ENCODE results near the gene ZEB1.

The ZEB1 gene

GRCh38 chr10:31374146-31374696 lies 55.2 kb downstream of the ZEB1 start:
- Histone ChIP-seq H3K9me3 (ENCODE audit: insufficient read depth, low read depth, low read length) (no peaks in the 10 kb centered on the region), H3K36me3 (ENCODE audit: insufficient read depth, low read length) (no peaks in the 10 kb centered on the region), H4K20me1 (ENCODE audit: insufficient read depth, low read length, poor library complexity, severe bottlenecking) (peaks cover 66% of the 10 kb centered on the region), H3K9ac (ENCODE audit: low read depth, low read length, poor library complexity, severe bottlenecking) (no peak overlapping the region), H3K27me3 (ENCODE audit: insufficient read depth, low read length, poor library complexity, severe bottlenecking) (no peaks in the 10 kb centered on the region), H3K4me2 (ENCODE audit: low read depth, low read length, poor library complexity, severe bottlenecking) (no peak overlapping the region), H3K79me2 (ENCODE audit: insufficient read depth, low read length) (peaks cover 88% of the 10 kb centered on the region), H3K4me3 (ENCODE audit: low read length, poor library complexity, severe bottlenecking) (no peak overlapping the region), H3F3A (ENCODE audit: low read depth) (no peaks in the 10 kb centered on the region), H3K4me1 (ENCODE audit: insufficient read depth, low read length, poor library complexity, severe bottlenecking) (peaks cover 5% of the 10 kb centered on the region), H2AFZ (ENCODE audit: low read length) (no peak overlapping the region), H3K9me2 (replicated peaks; ENCODE audit: low read depth, low read length) (no peaks in the 10 kb centered on the region)
- TF ChIP-seq CTCF (conservative IDR thresholded peaks at IDR 0.05; ENCODE audit: low read length) (no peak), EZH2phosphoT487 (IDR thresholded peaks at IDR 0.05; ENCODE audit: borderline replicate concordance) (no peak)

- no peaks in the 10 kb centered on the region for H3K9me3 ChIP-seq (ENCODE audit: insufficient read depth, low read depth, low read length)
- peaks cover 85% of the 10 kb centered on the region for H3K79me2 ChIP-seq (ENCODE audit: insufficient read depth, low read length)
- H4K20me1 ChIP-seq (ENCODE audit: insufficient read depth, low read length, poor library complexity, severe bottlenecking) = peaks cover 27% of the 10 kb centered on the region
- no peak overlapping the region for H3K9ac ChIP-seq (ENCODE audit: low read depth, low read length, poor library complexity, severe bottlenecking)
- TF ChIP-seq EZH2phosphoT487 (IDR thresholded peaks at IDR 0.05; ENCODE audit: borderline replicate concordance) (no peak), CTCF (conservative IDR thresholded peaks at IDR 0.05; ENCODE audit: low read length) (no peak)
- no peaks in the 10 kb centered on the region for H3K36me3 ChIP-seq (ENCODE audit: insufficient read depth, low read length)
- H3K4me2 ChIP-seq (ENCODE audit: low read depth, low read length, poor library complexity, severe bottlenecking) = no peak overlapping the region
- H2AFZ ChIP-seq (ENCODE audit: low read length) = no peak overlapping the region
- no peaks in the 10 kb centered on the region for H3K4me1 ChIP-seq (ENCODE audit: insufficient read depth, low read length, poor library complexity, severe bottlenecking)
- H3K4me3 ChIP-seq (ENCODE audit: low read length, poor library complexity, severe bottlenecking) = no peak overlapping the region
- no peaks in the 10 kb centered on the region for H3K27me3 ChIP-seq (ENCODE audit: insufficient read depth, low read length, poor library complexity, severe bottlenecking)
- no peaks in the 10 kb centered on the region for H3K9me2 ChIP-seq (replicated peaks; ENCODE audit: low read depth, low read length)
- no peaks in the 10 kb centered on the region for H3F3A ChIP-seq (ENCODE audit: low read depth)
Measured at GRCh38 chr10:31381171-31381570, 62.2 kb downstream of the ZEB1 start.

GRCh38 chr10:31381766-31382316 lies 62.8 kb downstream of the ZEB1 start:
- peaks cover 80% of the 10 kb centered on the region for H3K79me2 ChIP-seq (ENCODE audit: insufficient read depth, low read length)
- TF ChIP-seq CTCF (conservative IDR thresholded peaks at IDR 0.05; ENCODE audit: low read length) (no peak), EZH2phosphoT487 (IDR thresholded peaks at IDR 0.05; ENCODE audit: borderline replicate concordance) (no peak)
- H3K4me2 ChIP-seq (ENCODE audit: low read depth, low read length, poor library complexity, severe bottlenecking) = no peak overlapping the region

More at GRCh38 chr10:31381766-31382316, 62.8 kb downstream of the ZEB1 start:
- Histone ChIP-seq H2AFZ (ENCODE audit: low read length) (no peak overlapping the region), H3K36me3 (ENCODE audit: insufficient read depth, low read length) (peaks cover 2% of the 10 kb centered on the region; the same call in 1 of the 2 replicates), H4K20me1 (ENCODE audit: insufficient read depth, low read length, poor library complexity, severe bottlenecking) (peaks cover 23% of the 10 kb centered on the region), H3K9me2 (replicated peaks; ENCODE audit: low read depth, low read length) (no peaks in the 10 kb centered on the region), H3K27me3 (ENCODE audit: insufficient read depth, low read length, poor library complexity, severe bottlenecking) (no peaks in the 10 kb centered on the region), H3K4me1 (ENCODE audit: insufficient read depth, low read length, poor library complexity, severe bottlenecking) (no peaks in the 10 kb centered on the region), H3F3A (ENCODE audit: low read depth) (no peaks in the 10 kb centered on the region), H3K9me3 (ENCODE audit: insufficient read depth, low read depth, low read length) (no peaks in the 10 kb centered on the region), H3K9ac (ENCODE audit: low read depth, low read length, poor library complexity, severe bottlenecking) (no peak overlapping the region), H3K4me3 (ENCODE audit: low read length, poor library complexity, severe bottlenecking) (no peak overlapping the region)
